ENCODE results near the gene LRP1B.

- TF ChIP-seq EZH2 (IDR thresholded peaks at IDR 0.05; ENCODE audit: low read length, missing control alignments) (no peak), CTCF (conservative IDR thresholded peaks at IDR 0.05 in 1 of 2, IDR thresholded peaks at IDR 0.05 in 1 of 2; ENCODE audit: low read depth in 1 of 2, low read length in 2 of 2) (no peak)
Observed at GRCh38 chr2:141699573-141699972, 431.2 kb downstream of the LRP1B start.

Measured in fibroblast of lung (primary cell).